Panc1 (cell line): ENCODE results near the gene RAB4A. TPM values are rescaled to one million over a fixed set of nuclear protein-coding genes. Genes with fewer than 3 reads are reported as not detected.

Experiments used
- ATAC-seq: fragments of 200-7000 bp; cut with Tn5 transposase; 2 replicates; pipeline ENCODE4 v1.9.1; 2020; ENCODE audit warnings: mild to moderate bottlenecking, moderate library complexity
- BruUV-seq: library from RNA; stranded (reverse); fragments of 400-500 nt; replicated peaks from 2 replicates; lab custom pipeline; 2021; lab: Mats Ljungman, UMichigan
- CTCF ChIA-PET: fragments of 300-600 bp; sonication (Branson Sonifier 250); formaldehyde crosslinking; loops from one replicate; lab custom pipeline; 2022; ENCODE audit warnings: antibody characterized with exemption; lab: Charles Lee
- POLR2A ChIA-PET: fragments of 300-600 bp; sonication (Branson Sonifier 250); formaldehyde crosslinking; loops from one replicate; lab custom pipeline; 2022; ENCODE audit warnings: antibody characterized with exemption; lab: Charles Lee
- DNase-seq: peaks from one replicate; pipeline ENCODE4 v3.0.0-alpha.2; 2010; ENCODE audit warnings: low read depth, low spot score
- H3K27ac ChIP-seq: 2 replicates; pipeline ENCODE4 v1.5.1; 2011; ENCODE audit warnings: mild to moderate bottlenecking, low read length, inconsistent platforms
- H3K27me3 ChIP-seq: fragments of 200-500 bp; sonication (Bioruptor generic); 2 replicates; pipeline ENCODE4 v1.6.0; 2014; ENCODE audit warnings: low read length, inconsistent platforms; ENCODE audit not compliant: control insufficient read depth, insufficient read depth
- H3K36me3 ChIP-seq: fragments of 200-500 bp; sonication (Bioruptor generic); 2 replicates; pipeline ENCODE4 v1.5.1; 2014; ENCODE audit warnings: inconsistent platforms, mild to moderate bottlenecking, low read length, moderate library complexity; ENCODE audit not compliant: control insufficient read depth, insufficient read depth
- H3K4me1 ChIP-seq: 2 replicates; pipeline ENCODE4 v1.5.1; 2011; ENCODE audit warnings: inconsistent platforms, mild to moderate bottlenecking, low read length, moderate library complexity; ENCODE audit not compliant: control insufficient read depth, insufficient read depth
- H3K4me3 ChIP-seq, 2 experiments: 2 replicates each; pipeline ENCODE4 v1.5.1; 2011 to 2012; ENCODE audit warnings: low read depth in 2 of 2, low read length in 2 of 2, mild to moderate bottlenecking in 2 of 2, inconsistent platforms in 1 of 2, moderate library complexity in 1 of 2
- H3K9me3 ChIP-seq: fragments of 200-500 bp; sonication (Bioruptor generic); 2 replicates; pipeline ENCODE4 v1.5.1; 2014; ENCODE audit warnings: low read depth, mild to moderate bottlenecking, inconsistent platforms, low read length, moderate library complexity; ENCODE audit not compliant: control insufficient read depth, insufficient read depth
- POLR2AphosphoS5 ChIP-seq: IDR thresholded peaks from 2 replicates; pipeline ENCODE4 v1.6.1; 2012; ENCODE audit warnings: mild to moderate bottlenecking, low read depth, low read length, moderate library complexity
- REST ChIP-seq, 2 experiments: IDR thresholded peaks; 2 replicates each; pipeline ENCODE4 v1.6.1; 2011 to 2012; ENCODE audit warnings: low read depth in 2 of 2, control low read depth in 1 of 2, low read length in 1 of 2, mild to moderate bottlenecking in 1 of 2, moderate library complexity in 1 of 2; ENCODE audit not compliant: insufficient read depth in 1 of 2
- TCF7L2 ChIP-seq: IDR thresholded peaks from 2 replicates; pipeline ENCODE4 v1.6.1; 2011; ENCODE audit warnings: mild to moderate bottlenecking, low read depth, low read length, inconsistent platforms
- in situ Hi-C: cut with HindIII; loops from 2 replicates; pipeline ENCODE4 v1.10.0; 2016; ENCODE audit warnings: low sequenced_read_pairs, low pct_unique_long_range_greater_than_20kb
- intact Hi-C: fragments of 100-400 bp; cut with micrococcal nuclease; formaldehyde crosslinking; loops from one replicate; pipeline ENCODE4 v1.10.0; 2022; ENCODE audit not compliant: unreplicated experiment
- total RNA-seq: library from RNA; stranded (reverse); gene quantifications from one replicate; pipeline ENCODE4 v1.2.1, GENCODE V29; 2021; ENCODE audit not compliant: unreplicated experiment
- TF ChIP-seq, protein P1 (sequence below): fragments of 450-650 bp; IDR thresholded peaks from 2 replicates; pipeline ENCODE4 v1.5.1; 2017; ENCODE audit warnings: mild to moderate bottlenecking

The RAB4A gene
- total RNA-seq, 1 experiment from 2014 or later = 73.0 TPM

GRCh38 chr1:229241390-229241789 is 29.5 kb upstream of the RAB4A start:
- ChIA-PET CTCF (no interaction called here), POLR2A (no interaction called here)
- ATAC-seq (no peak), DNase-seq (no peak)
- no peaks in the 10 kb centered on the region; the same call in 1 of the 2 replicates for H3K4me1 ChIP-seq
- no peaks in the 10 kb centered on the region for H3K36me3 ChIP-seq
- intact Hi-C loops = no loop called here
- no peak overlapping the region for H3K27ac ChIP-seq
- no TSS peak for BruUV-seq
- H3K9me3 ChIP-seq = no peaks in the 10 kb centered on the region
- H3K4me3 ChIP-seq = no peak overlapping the region
- no peaks in the 10 kb centered on the region for H3K27me3 ChIP-seq
- in situ Hi-C loops = no loop called here
- no peak for TF ChIP-seq REST (IDR thresholded peaks at IDR 0.05; ENCODE audit: insufficient read depth in 1 of 2, low read depth in 2 of 2, low read length in 1 of 2)

DNA sequence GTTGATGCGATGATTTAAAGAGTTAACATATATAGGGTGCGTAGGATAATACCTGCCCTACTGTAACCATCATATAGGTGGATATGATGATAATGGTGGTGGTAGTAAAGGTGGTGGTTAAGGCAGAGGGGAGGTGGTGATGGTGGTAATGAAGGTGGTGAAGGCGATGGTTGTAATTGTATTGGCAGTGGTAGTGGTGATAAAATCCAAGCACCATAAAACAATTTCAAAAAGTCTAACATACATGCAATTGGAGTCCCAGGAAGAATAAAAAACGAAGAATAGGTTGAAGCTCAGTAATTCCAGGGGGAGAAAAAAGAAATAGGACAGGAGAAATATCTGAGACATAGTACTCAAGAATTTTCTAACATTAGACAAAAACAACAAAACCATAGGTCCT is 27.3 kb upstream of the RAB4A start:
- no peak for DNase-seq
- H3K4me3 ChIP-seq = no peak overlapping the region
- no peaks in the 10 kb centered on the region for H3K9me3 ChIP-seq
- no peaks in the 10 kb centered on the region for H3K36me3 ChIP-seq
- ChIA-PET POLR2A (no interaction called here), CTCF (no interaction called here)
- no peaks in the 10 kb centered on the region for H3K27me3 ChIP-seq
- no peaks in the 10 kb centered on the region for H3K4me1 ChIP-seq
- intact Hi-C loops = no loop called here
- ATAC-seq = no peak
- in situ Hi-C loops = no loop called here
- H3K27ac ChIP-seq = no peak overlapping the region
- BruUV-seq = no TSS peak
- no peak for TF ChIP-seq TCF7L2
- TF ChIP-seq, protein P1, sequence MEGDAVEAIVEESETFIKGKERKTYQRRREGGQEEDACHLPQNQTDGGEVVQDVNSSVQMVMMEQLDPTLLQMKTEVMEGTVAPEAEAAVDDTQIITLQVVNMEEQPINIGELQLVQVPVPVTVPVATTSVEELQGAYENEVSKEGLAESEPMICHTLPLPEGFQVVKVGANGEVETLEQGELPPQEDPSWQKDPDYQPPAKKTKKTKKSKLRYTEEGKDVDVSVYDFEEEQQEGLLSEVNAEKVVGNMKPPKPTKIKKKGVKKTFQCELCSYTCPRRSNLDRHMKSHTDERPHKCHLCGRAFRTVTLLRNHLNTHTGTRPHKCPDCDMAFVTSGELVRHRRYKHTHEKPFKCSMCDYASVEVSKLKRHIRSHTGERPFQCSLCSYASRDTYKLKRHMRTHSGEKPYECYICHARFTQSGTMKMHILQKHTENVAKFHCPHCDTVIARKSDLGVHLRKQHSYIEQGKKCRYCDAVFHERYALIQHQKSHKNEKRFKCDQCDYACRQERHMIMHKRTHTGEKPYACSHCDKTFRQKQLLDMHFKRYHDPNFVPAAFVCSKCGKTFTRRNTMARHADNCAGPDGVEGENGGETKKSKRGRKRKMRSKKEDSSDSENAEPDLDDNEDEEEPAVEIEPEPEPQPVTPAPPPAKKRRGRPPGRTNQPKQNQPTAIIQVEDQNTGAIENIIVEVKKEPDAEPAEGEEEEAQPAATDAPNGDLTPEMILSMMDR = no peak
- TF ChIP-seq POLR2AphosphoS5 = no peak
- no peak for TF ChIP-seq REST (IDR thresholded peaks at IDR 0.05; ENCODE audit: insufficient read depth in 1 of 2, low read depth in 2 of 2, low read length in 1 of 2)
